Psoas muscle (tissue), 8 donors: ENCODE measurements around the gene GBA3. TPM values are rescaled to one million over a fixed set of nuclear protein-coding genes. Genes with fewer than 3 reads are reported as not detected.

Source experiments
- ATAC-seq, 4 donors: fragments of 200-7000 bp; cut with Tn5 transposase; one replicate each; pipeline ENCODE4 v1.9.1; 2020; ENCODE audit warnings: moderate library complexity in 3 of 4, mild to moderate bottlenecking in 2 of 4
- DNase-seq, 2 donors: peaks; one replicate each; pipeline ENCODE4 v3.0.0-alpha.2; 2020
- H3K27ac ChIP-seq: fragments of 200-600 bp; one replicate; pipeline ENCODE4 v1.8.0; 2022
- H3K27me3 ChIP-seq, 3 donors: fragments of 200-600 bp in 1 of 3; one replicate each; pipeline versions ENCODE4 v1.6.1 to v1.8.0; 2013 to 2022; ENCODE audit warnings: low read length in 2 of 3, mild to moderate bottlenecking in 2 of 3, moderate library complexity in 1 of 3; ENCODE audit not compliant: insufficient read depth in 3 of 3
- H3K36me3 ChIP-seq, 2 donors: fragments of 200-600 bp in 1 of 2; one replicate each; pipeline versions ENCODE4 v1.6.1 to v1.8.0; 2013 to 2022; ENCODE audit warnings: low read depth in 1 of 2, mild to moderate bottlenecking in 1 of 2, moderate library complexity in 1 of 2; ENCODE audit not compliant: insufficient read depth in 1 of 2
- H3K4me1 ChIP-seq: fragments of 200-600 bp; one replicate; pipeline ENCODE4 v1.8.0; 2022
- H3K4me3 ChIP-seq: fragments of 200-600 bp; one replicate; pipeline ENCODE4 v1.8.0; 2022; ENCODE audit warnings: mild to moderate bottlenecking
- H3K9me3 ChIP-seq: fragments of 200-600 bp; one replicate; pipeline ENCODE4 v1.8.0; 2022
- CTCF ChIP-seq: fragments of 200-600 bp; IDR thresholded peaks from one replicate; pipeline ENCODE4 v1.8.0; 2022; ENCODE audit warnings: antibody characterized with exemption
- WGBS, 3 donors: extraction: QIAGEN DNeasy Blood & Tissue Kit; methylation state at CpG; one replicate each; pipeline versions ENCODE4 v1.1.6 to v1.1.7; 2013; 5-methylcytosine and 5-hydroxymethylcytosine counted together
- intact Hi-C, 2 donors: fragments of 100-400 bp; cut with DNase I; formaldehyde crosslinking; loops; one replicate each; pipeline versions ENCODE4 v1.11.0 to v1.14.2; 2022
- polyA plus RNA-seq, 3 donors: library from polyadenylated mRNA; stranded (reverse); fragments of 200-250 nt; gene quantifications; one replicate each; pipeline ENCODE4 v1.2.3, GENCODE V29; 2013
- total RNA-seq, 4 donors: library from RNA; stranded (reverse); fragmentation: NEBNext Ultra II Directional in 2 of 4; extraction: Animal tissue kit (Norgen Biotek cat#: 25700) in 2 of 4; gene quantifications; one replicate each; pipeline versions ENCODE4 v1.2.1 to v1.2.4, GENCODE V29; 2021 to 2023
- donor health status: healthy with polysubstance abuse.
- donor health status: DM: no; HTN: no; CAD: no; lungs with moderate emphysema.
- donor health status: Bipolar disorder and iron deficiency.
- donor health status: healthy.
- donor health status: DM: yes; HTN: yes; CAD: no.
- donor health status: DM: no; HTN: no; CAD: no.
- donor health status: DM: no; HTN: no; CAD: no.
- donor health status: DM: yes; HTN: yes; CAD: no.

The GBA3 gene
- total and polyA plus RNA-seq, 7 donors: 0.04 to 0.23 TPM; not detected in 5

- WGBS, 3 donors: 59 to 93% (median 92%) methylated on average over 1 of the region's 1 CpG
- intact Hi-C loops: no loop called here
- Histone ChIP-seq H3K9me3 (no peaks in the 10 kb centered on the region), H3K36me3 (no peaks in the 10 kb centered on the region), H3K4me3 (no peak overlapping the region), H3K4me1 (peaks cover 6% of the 10 kb centered on the region), H3K27ac (no peak overlapping the region), H3K27me3 (no peaks in the 10 kb centered on the region)
- no peak for DNase-seq
- TF ChIP-seq CTCF: no peak
- ATAC-seq: no peak
These were observed 21.8 kb upstream of the GBA3 start for GRCh38 chr4:22670956-22671355.

- H3K27ac ChIP-seq: no peak overlapping the region
- ATAC-seq: no peak
- intact Hi-C loops: no loop called here
These were observed 20.2 kb upstream of the GBA3 start for GRCh38 chr4:22672519-22672918.

GRCh38 chr4:22672944-22673343 lies 19.8 kb upstream of the GBA3 start:
- H3K36me3 ChIP-seq: no peaks in the 10 kb centered on the region
- TF ChIP-seq CTCF: no peak
- 90 to 97% (median 94%) methylated on average over 4 of the region's 4 CpGs for WGBS, 3 donors
- H3K4me3 ChIP-seq: no peak overlapping the region
- ATAC-seq: no peak
- H3K27ac ChIP-seq: no peak overlapping the region
- H3K27me3 ChIP-seq: no peaks in the 10 kb centered on the region
- H3K9me3 ChIP-seq: no peaks in the 10 kb centered on the region
- intact Hi-C loops: no loop called here
- no peak for DNase-seq
- H3K4me1 ChIP-seq: peaks cover 6% of the 10 kb centered on the region

More at GRCh38 chr4:22672519-22672918, 20.2 kb upstream of the GBA3 start:
- 90 to 97% (median 96%) methylated on average over 1 of the region's 1 CpG for WGBS, 3 donors
- no peaks in the 10 kb centered on the region for H3K36me3 ChIP-seq
- H3K27me3 ChIP-seq: no peaks in the 10 kb centered on the region
- TF ChIP-seq CTCF: no peak
- no peak overlapping the region for H3K4me3 ChIP-seq
- DNase-seq: no peak
- peaks cover 6% of the 10 kb centered on the region for H3K4me1 ChIP-seq
- H3K9me3 ChIP-seq: no peaks in the 10 kb centered on the region

GRCh38 chr4:22674700-22675099 lies 18.0 kb upstream of the GBA3 start:
- Histone ChIP-seq H3K4me3 (no peak overlapping the region), H3K27me3 (no peaks in the 10 kb centered on the region), H3K36me3 (no peaks in the 10 kb centered on the region), H3K4me1 (no peaks in the 10 kb centered on the region), H3K9me3 (no peaks in the 10 kb centered on the region), H3K27ac (no peak overlapping the region)
- ATAC-seq (no peak), DNase-seq (no peak)
- intact Hi-C loops: no loop called here
- TF ChIP-seq CTCF: no peak
- 80 to 92% (median 81%) methylated on average over 1 of the region's 1 CpG for WGBS, 3 donors

GRCh38 chr4:22676063-22676462 lies 16.7 kb upstream of the GBA3 start:
- Histone ChIP-seq H3K9me3 (no peaks in the 10 kb centered on the region), H3K27me3 (no peaks in the 10 kb centered on the region), H3K4me1 (no peaks in the 10 kb centered on the region), H3K36me3 (no peaks in the 10 kb centered on the region), H3K27ac (no peak overlapping the region), H3K4me3 (no peak overlapping the region)
- intact Hi-C loops: no loop called here
- TF ChIP-seq CTCF: no peak
- no peak for DNase-seq
- WGBS, 3 donors: 97 to 100% (median 97%) methylated on average over 1 of the region's 1 CpG
- ATAC-seq: no peak
